ENCODE data around the gene TMCO4.

The TMCO4 gene

DNA sequence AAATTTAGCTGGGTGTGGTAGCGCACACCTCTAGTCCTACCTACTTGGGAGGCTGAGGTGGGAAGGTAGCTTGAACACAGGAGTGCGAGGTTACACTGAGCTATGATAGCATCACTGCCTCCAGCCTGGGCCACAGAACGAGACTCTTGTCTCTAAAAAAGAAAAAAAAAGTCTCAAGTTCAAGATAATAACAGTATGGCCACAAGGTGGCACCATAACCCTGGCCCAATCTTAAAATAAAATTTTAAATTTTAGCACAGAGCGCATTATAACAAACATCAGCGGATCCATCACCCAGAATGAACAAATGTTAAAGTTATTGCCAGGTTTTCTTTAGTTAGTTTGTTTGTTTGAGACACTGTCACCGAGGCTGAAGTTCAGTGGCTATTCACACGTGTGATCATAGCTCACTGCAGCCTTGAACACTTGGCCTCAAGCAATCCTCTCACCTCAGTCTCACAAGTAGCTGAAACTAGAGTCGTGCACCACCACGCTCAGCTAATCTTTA is 137.9 kb downstream of the TMCO4 start:
- Histone ChIP-seq H4K12ac (ENCODE audit: low read depth, low read length) (no peak overlapping the region), H3K36me3 (ENCODE audit: control insufficient read depth in 1 of 2, insufficient read depth in 2 of 2, low read length in 2 of 2) (no peaks in the 10 kb centered on the region), H3K18ac (ENCODE audit: low read length) (no peak overlapping the region), H3K4me1 (ENCODE audit: control insufficient read depth in 1 of 2, insufficient read depth in 2 of 2, low read length in 2 of 2) (peaks cover 0 to 5% of the 10 kb centered on the region in 2 experiments), H2AFZ (ENCODE audit: insufficient read depth, low read length, poor library complexity) (no peak overlapping the region), H3K4ac (ENCODE audit: low read depth, low read length) (no peak overlapping the region), H3K9me3 (ENCODE audit: insufficient read depth, low read depth, low read length) (peaks cover 11% of the 10 kb centered on the region), H3K9ac (ENCODE audit: low read length) (no peak overlapping the region), H2AK5ac (ENCODE audit: low read length) (no peak overlapping the region), H4K91ac (ENCODE audit: low read depth, low read length) (no peak overlapping the region), H3K4me3 (ENCODE audit: low read depth, low read length) (no peak overlapping the region), H2BK12ac (ENCODE audit: low read length) (no peak overlapping the region), H3K79me1 (ENCODE audit: low read length) (no peaks in the 10 kb centered on the region), H4K8ac (ENCODE audit: low read depth, low read length) (no peak overlapping the region), H2BK120ac (ENCODE audit: insufficient read depth, low read length, poor library complexity) (no peak overlapping the region), H3K27me3 (ENCODE audit: insufficient read depth, low read length) (peaks cover 30% of the 10 kb centered on the region), H3K79me2 (ENCODE audit: control insufficient read depth, insufficient read depth, low read length, poor library complexity) (no peaks in the 10 kb centered on the region), H3K4me2 (ENCODE audit: low read length) (no peak overlapping the region), H2BK5ac (ENCODE audit: low read depth, low read length, poor library complexity) (no peak overlapping the region), H3K14ac (ENCODE audit: low read length) (no peak overlapping the region), H3K27ac (ENCODE audit: low read depth, low read length) (no peak overlapping the region), H3K23ac (ENCODE audit: low read length) (no peak overlapping the region)
- peak in 1 of 2 donors; percentile 71 for DNase-seq
- WGBS (ENCODE audit: extremely low coverage, insufficient coverage, insufficient read length): no CpG with 5 or more reads among the region's 9 CpGs

DNA sequence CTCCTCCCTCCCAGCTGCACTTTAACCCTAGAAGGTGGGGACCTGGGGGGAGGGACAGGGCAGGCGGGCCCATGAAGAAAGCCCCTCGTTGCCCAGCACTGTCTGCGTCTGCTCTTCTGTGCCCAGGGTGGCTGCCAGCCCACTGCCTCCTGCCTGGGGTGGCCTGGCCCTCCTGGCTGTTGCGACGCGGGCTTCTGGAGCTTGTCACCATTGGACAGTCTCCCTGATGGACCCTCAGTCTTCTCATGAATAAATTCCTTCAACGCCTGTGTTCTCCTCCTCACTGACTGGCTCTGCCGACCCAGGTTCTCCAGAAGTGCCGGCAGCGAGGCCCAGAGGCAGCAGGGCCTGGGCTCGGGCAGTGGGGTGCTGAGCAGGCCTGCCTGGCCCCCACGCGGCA is 141.5 kb downstream of the TMCO4 start:
- Histone ChIP-seq H3K27me3 (ENCODE audit: insufficient read depth, low read length) (no peaks in the 10 kb centered on the region), H4K12ac (ENCODE audit: low read depth, low read length) (no peak overlapping the region), H2BK12ac (ENCODE audit: low read length) (no peak overlapping the region), H4K8ac (ENCODE audit: low read depth, low read length) (no peak overlapping the region), H4K91ac (ENCODE audit: low read depth, low read length) (no peak overlapping the region), H3K79me2 (ENCODE audit: control insufficient read depth, insufficient read depth, low read length, poor library complexity) (no peaks in the 10 kb centered on the region), H2BK120ac (ENCODE audit: insufficient read depth, low read length, poor library complexity) (no peak overlapping the region), H3K18ac (ENCODE audit: low read length) (no peak overlapping the region), H3K23ac (ENCODE audit: low read length) (no peak overlapping the region), H3K4me3 (ENCODE audit: low read depth, low read length) (no peak overlapping the region), H3K36me3 (ENCODE audit: control insufficient read depth in 1 of 2, insufficient read depth in 2 of 2, low read length in 2 of 2) (no peaks in the 10 kb centered on the region), H3K27ac (ENCODE audit: low read depth, low read length) (no peak overlapping the region), H3K4ac (ENCODE audit: low read depth, low read length) (no peak overlapping the region), H3K9me3 (ENCODE audit: insufficient read depth, low read depth, low read length) (peaks cover 1% of the 10 kb centered on the region), H2BK5ac (ENCODE audit: low read depth, low read length, poor library complexity) (no peak overlapping the region), H2AK5ac (ENCODE audit: low read length) (no peak overlapping the region), H3K14ac (ENCODE audit: low read length) (no peak overlapping the region), H3K79me1 (ENCODE audit: low read length) (no peaks in the 10 kb centered on the region), H2AFZ (ENCODE audit: insufficient read depth, low read length, poor library complexity) (no peak overlapping the region), H3K4me2 (ENCODE audit: low read length) (no peak overlapping the region), H3K4me1 (ENCODE audit: control insufficient read depth in 1 of 2, insufficient read depth in 2 of 2, low read length in 2 of 2) (peaks cover 3 to 7% of the 10 kb centered on the region in 2 experiments), H3K9ac (ENCODE audit: low read length) (no peak overlapping the region)
- no peak for DNase-seq
- WGBS (ENCODE audit: extremely low coverage, insufficient coverage, insufficient read length): no CpG with 5 or more reads among the region's 13 CpGs

DNA sequence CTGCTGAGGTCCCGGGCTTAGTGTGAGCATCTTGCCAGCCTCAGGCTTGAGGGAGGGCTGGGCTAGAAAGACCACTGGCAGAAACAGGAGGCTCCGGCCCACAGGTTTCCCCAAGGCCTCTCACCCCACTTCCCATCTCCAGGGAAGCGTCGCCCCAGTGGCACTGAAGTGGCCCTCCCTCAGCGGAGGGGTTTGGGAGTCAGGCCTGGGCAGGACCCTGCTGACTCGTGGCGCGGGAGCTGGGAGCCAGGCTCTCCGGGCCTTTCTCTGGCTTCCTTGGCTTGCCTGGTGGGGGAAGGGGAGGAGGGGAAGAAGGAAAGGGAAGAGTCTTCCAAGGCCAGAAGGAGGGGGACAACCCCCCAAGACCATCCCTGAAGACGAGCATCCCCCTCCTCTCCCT is 142.2 kb downstream of the TMCO4 start:
- Histone ChIP-seq H4K91ac (ENCODE audit: low read depth, low read length) (no peak overlapping the region), H2AK5ac (ENCODE audit: low read length) (no peak overlapping the region), H3K18ac (ENCODE audit: low read length) (no peak overlapping the region), H3K9me3 (ENCODE audit: insufficient read depth, low read depth, low read length) (no peaks in the 10 kb centered on the region), H3K36me3 (ENCODE audit: control insufficient read depth in 1 of 2, insufficient read depth in 2 of 2, low read length in 2 of 2) (no peaks in the 10 kb centered on the region), H2AFZ (ENCODE audit: insufficient read depth, low read length, poor library complexity) (no peak overlapping the region), H3K4me3 (ENCODE audit: low read depth, low read length) (no peak overlapping the region), H4K12ac (ENCODE audit: low read depth, low read length) (no peak overlapping the region), H3K9ac (ENCODE audit: low read length) (no peak overlapping the region), H3K4me1 (ENCODE audit: control insufficient read depth in 1 of 2, insufficient read depth in 2 of 2, low read length in 2 of 2) (peaks cover 3 to 7% of the 10 kb centered on the region in 2 experiments), H3K14ac (ENCODE audit: low read length) (no peak overlapping the region), H3K27me3 (ENCODE audit: insufficient read depth, low read length) (no peaks in the 10 kb centered on the region), H3K79me2 (ENCODE audit: control insufficient read depth, insufficient read depth, low read length, poor library complexity) (no peaks in the 10 kb centered on the region), H2BK5ac (ENCODE audit: low read depth, low read length, poor library complexity) (no peak overlapping the region), H3K27ac (ENCODE audit: low read depth, low read length) (no peak overlapping the region), H2BK120ac (ENCODE audit: insufficient read depth, low read length, poor library complexity) (no peak overlapping the region), H3K23ac (ENCODE audit: low read length) (no peak overlapping the region), H3K4ac (ENCODE audit: low read depth, low read length) (no peak overlapping the region), H3K4me2 (ENCODE audit: low read length) (no peak overlapping the region), H2BK12ac (ENCODE audit: low read length) (no peak overlapping the region), H4K8ac (ENCODE audit: low read depth, low read length) (no peak overlapping the region), H3K79me1 (ENCODE audit: low read length) (no peaks in the 10 kb centered on the region)
- no peak for DNase-seq
- no CpG with 5 or more reads among the region's 10 CpGs for WGBS (ENCODE audit: extremely low coverage, insufficient coverage, insufficient read length)

DNA sequence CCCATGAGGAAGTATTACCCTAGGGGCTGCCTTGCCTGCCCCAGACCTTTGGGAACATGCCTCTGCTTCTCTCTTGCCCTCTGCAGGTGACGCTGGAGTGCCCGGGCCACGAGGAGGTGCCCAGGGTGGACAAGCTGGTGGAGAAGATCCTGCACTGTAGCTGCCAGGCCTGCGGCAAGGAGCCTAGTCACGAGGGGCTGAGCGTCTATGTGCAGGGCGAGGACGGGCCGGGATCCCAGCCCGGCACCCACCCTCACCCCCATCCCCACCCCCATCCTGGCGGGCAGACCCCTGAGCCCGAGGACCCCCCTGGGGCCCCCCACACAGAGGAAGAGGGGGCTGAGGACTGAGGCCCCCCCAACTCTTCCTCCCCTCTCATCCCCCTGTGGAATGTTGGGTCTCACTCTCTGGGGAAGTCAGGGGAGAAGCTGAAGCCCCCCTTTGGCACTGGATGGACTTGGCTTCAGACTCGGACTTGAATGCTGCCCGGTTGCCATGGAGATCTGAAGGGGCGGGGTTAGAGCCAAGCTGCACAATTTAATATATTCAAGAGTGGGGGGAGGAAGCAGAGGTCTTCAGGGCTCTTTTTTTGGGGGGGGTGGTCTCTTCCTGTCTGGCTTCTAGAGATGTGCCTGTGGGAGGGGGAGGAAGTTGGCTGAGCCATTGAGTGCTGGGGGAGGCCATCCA is 142.8 kb downstream of the TMCO4 start:
- no CpG with 5 or more reads among the region's 15 CpGs for WGBS (ENCODE audit: extremely low coverage, insufficient coverage, insufficient read length)
- H3K4me1 ChIP-seq (ENCODE audit: control insufficient read depth in 1 of 2, insufficient read depth in 2 of 2, low read length in 2 of 2): peaks cover 3 to 7% of the 10 kb centered on the region in 2 experiments
- no peak overlapping the region for H2BK120ac ChIP-seq (ENCODE audit: insufficient read depth, low read length, poor library complexity)
- no peak overlapping the region for H3K23ac ChIP-seq (ENCODE audit: low read length)
- H2AK5ac ChIP-seq (ENCODE audit: low read length): no peak overlapping the region
- no peak overlapping the region for H2BK5ac ChIP-seq (ENCODE audit: low read depth, low read length, poor library complexity)
- no peak overlapping the region for H4K8ac ChIP-seq (ENCODE audit: low read depth, low read length)
- no peak overlapping the region for H3K9ac ChIP-seq (ENCODE audit: low read length)
- H3K4me3 ChIP-seq (ENCODE audit: low read depth, low read length): no peak overlapping the region
- H3K36me3 ChIP-seq (ENCODE audit: control insufficient read depth in 1 of 2, insufficient read depth in 2 of 2, low read length in 2 of 2): no peaks in the 10 kb centered on the region
- no peaks in the 10 kb centered on the region for H3K79me1 ChIP-seq (ENCODE audit: low read length)
- no peak for DNase-seq
- no peak overlapping the region for H4K91ac ChIP-seq (ENCODE audit: low read depth, low read length)
- no peak overlapping the region for H2AFZ ChIP-seq (ENCODE audit: insufficient read depth, low read length, poor library complexity)
- H3K79me2 ChIP-seq (ENCODE audit: control insufficient read depth, insufficient read depth, low read length, poor library complexity): no peaks in the 10 kb centered on the region
- no peak overlapping the region for H3K4ac ChIP-seq (ENCODE audit: low read depth, low read length)
- H3K4me2 ChIP-seq (ENCODE audit: low read length): no peak overlapping the region
- H3K18ac ChIP-seq (ENCODE audit: low read length): no peak overlapping the region
- no peak overlapping the region for H2BK12ac ChIP-seq (ENCODE audit: low read length)
- H4K12ac ChIP-seq (ENCODE audit: low read depth, low read length): no peak overlapping the region
- no peaks in the 10 kb centered on the region for H3K27me3 ChIP-seq (ENCODE audit: insufficient read depth, low read length)
- H3K9me3 ChIP-seq (ENCODE audit: insufficient read depth, low read depth, low read length): no peaks in the 10 kb centered on the region
- H3K27ac ChIP-seq (ENCODE audit: low read depth, low read length): no peak overlapping the region
- no peak overlapping the region for H3K14ac ChIP-seq (ENCODE audit: low read length)
